Kasumi-1 (cell line): ENCODE measurements around the gene GMEB2.
"Not testable (repeated sequence)": the region's sequence is repeated elsewhere in the genome, so short reads cannot be mapped to it uniquely, and the experiment has no call there.

ENCODE experiments used
- DNase-seq, 2 experiments: peaks; one replicate each; lab custom pipeline; 2025; lab: John Stamatoyannopoulos, UW

The GMEB2 gene

DNA sequence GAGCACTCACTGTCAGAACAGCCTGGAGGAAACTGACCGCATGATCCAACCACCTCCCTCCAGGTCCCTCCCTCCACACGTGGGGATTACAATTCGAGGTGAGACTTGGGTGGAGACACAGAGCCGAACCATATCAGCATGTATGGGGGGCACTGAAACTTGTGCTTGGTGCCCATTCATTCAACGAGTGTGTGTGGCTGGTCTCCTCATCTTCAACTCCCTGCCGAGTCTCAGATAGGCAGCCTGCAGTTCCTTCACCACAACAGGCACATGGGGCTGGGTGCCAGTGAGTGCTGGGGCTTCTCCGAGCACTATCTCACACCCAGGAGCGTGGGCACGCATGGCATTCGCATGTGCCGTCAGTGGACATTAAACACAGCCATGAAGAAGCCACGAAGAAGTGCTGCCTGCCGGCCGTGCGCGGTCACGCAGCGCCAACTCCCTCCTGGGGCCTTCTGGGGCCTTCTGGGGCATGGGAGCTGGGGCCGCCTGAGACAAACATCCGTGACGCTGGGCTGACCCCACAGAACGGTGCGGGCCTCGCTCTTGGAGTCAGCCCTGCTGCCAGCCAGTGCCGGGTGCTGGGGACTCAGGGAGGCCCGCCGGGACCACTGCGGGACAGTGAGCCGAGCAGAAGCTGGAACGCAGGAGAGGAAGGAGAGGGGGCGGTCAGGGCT lies 30.5 kb upstream of the GMEB2 start:
- DNase-seq, result no peak

DNA sequence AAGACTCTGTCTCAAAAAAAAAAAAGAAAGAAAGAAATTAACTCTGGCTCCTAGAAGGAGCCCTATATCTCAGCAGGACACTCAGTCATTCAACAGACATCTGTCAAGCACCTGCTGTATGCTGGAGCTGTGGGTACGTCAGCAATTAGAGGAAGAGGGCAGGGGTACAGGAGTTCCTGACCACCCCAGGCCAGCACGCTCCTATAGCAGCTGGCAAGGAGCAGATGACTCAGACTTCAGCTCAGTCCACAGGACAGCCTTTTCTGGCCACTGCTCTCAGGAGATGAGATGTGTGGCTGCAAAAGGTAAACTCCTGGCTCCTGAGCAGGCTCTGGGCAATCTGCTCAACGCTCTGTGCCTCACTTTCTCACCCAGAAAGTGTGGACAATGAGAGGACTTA lies 29.6 kb upstream of the GMEB2 start:
- DNase-seq, result no peak

DNA sequence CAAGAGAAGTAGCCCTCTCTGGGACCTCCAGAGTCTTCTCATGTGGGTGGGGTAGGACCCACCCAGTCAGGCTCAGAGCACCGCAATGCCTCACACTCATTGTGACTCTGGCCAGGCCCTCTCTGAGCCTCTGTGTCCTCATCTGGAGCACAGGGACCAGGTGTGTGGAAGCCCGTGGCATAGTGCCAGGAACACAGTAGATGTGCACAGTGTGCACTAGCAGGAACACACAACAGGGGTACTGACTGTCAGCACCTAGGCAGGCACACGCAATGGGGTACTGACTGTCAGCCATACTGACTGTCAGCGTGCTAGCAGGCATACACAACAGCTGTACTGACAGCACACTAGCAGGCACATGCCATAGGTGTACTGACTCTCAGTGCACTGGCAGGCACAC lies 28.3 kb upstream of the GMEB2 start:
- DNase-seq, result no peak

DNA sequence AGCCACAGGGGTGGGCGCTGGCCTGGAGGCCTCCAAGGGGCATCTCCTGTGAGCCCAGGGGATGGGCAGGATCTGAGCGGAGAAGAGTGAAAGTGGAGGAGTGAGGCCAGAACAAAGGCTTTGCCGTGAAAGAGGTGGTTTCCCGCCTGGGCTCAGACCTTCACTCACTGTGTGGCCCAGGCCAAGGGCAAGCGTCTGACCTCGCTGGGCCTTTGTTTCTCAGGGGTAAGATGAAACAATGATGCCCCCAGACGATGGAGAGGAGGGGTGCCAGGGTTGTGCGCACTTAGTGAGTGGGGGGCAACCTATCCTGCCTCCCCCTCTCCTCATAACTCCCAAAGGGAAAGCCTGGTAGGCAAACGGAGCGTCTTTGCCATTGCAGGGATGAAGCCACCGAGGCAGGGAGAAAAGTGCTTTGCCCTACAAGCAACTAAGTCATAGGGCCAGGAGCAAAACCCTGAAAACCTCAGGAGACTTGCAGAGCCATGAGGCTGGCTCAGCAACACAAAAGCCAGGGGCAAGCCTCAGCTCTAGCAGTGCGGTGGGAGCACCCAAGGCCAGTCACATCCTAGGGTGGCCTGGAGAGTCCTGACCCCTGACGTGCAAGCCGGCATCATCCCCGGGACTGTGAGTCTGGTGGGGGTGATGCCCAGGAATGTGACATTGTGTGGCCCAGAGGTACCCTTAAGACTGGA lies 27.2 kb upstream of the GMEB2 start:
- no peak for DNase-seq

DNA sequence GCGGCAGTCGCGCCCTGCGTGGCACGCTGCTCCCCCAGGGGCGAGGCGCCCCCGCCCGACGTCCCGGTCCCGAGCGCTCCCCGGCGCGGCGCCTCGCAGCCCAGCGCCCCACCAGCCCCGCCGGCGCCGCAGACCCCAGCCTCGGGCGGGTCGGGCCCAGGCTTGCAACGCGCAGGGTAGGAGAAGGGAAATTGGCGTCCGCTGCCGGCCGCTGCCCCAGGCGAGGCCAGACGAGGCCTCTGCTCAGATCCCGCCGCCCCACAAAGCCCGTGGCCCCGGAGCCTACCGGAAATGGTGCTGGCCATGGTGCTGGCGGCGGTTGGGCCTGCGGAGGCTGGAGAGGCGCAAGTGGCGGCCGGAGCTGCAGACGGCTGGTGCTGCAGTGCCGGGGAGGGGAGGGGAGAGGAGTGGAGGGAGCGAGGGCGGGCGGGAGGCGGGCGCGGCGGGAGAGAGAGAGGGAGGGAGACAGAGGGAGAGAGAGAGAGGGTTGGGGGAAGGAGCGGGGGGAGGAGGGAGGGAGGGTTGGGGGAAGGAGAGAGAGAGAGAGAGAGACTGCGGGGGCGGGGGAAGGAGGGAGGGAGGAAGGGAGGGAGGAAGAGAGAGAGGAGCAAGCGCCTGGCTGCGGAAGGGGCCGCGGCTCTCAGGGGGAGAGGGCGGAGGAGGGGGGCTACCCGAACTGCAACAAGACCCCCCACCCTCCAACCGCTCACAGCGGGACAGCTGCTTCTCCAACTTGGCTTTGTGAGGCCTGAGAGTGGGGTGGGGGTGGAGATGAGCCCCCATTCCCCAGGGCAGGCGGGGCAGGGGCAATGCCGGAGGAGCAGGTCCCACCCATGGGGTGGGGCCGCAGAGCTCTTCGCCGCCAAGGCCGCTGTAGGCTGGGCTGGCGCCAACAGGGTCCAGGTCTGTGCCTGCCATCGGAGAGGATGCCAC lies 26.4 kb upstream of the GMEB2 start, which contains the start of gene STMN3:
Gene STMN3, minus strand, starts transcription at position 384 of the 933 bp plus-strand sequence. Its CDS starts 79 bp downstream, at position 305.
- DNase-seq, result peak; percentile 73 to 81

DNA sequence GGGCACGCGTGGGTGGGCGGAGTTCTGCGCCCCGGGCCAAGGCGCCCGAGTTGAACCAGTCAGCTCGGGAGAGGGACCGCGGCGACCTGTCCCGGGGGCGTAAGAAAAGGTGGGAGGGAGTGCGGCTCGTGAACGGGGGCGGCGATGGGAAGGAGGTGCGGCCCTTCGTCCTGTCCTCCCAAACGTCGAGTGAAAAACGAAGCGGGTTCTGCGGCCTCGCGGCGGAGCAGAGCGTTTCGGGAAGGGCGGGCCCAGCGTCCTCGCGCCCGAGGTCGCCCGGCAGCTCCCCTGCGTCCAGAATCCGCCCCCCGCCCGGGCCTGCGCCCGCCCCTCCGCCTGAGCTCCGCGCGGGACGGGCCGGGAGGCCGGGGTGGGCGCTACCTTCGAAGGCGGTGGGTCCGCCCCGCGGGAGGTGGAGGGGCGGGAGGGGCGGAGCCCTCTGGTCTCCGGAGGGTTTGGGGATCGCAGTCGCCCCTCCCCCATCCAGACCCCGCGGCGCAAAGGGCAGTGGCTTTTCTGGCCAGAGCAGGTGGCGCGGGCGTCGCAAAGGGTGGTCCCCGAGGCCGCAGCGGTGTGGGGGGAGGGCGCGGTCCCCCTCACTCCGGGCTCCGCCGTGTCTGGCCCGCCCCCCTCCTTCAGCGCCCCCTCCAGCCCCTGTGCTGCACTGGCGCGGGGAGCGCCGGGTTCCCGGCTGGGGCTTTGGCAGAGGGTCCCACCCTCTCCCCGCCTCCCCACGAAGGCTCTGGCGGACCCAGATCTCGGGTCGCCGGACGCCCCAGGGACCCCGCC lies 25.5 kb upstream of the GMEB2 start:
- peak in 1 of 2 experiments; percentile 8 for DNase-seq

DNA sequence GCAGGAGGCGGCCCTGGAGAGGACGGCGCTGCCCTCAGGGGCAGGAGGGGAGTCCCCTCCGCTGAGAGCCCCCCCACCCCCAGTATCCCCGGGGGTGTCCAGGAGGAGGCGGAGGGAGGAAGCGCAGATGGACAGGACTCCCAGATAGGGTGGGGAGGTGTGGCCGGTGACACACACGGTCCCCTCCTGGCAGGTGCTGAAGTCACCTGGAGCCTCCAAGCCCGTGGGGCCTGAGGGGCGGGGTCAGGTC lies 25.0 kb upstream of the GMEB2 start:
- no peak for DNase-seq

DNA sequence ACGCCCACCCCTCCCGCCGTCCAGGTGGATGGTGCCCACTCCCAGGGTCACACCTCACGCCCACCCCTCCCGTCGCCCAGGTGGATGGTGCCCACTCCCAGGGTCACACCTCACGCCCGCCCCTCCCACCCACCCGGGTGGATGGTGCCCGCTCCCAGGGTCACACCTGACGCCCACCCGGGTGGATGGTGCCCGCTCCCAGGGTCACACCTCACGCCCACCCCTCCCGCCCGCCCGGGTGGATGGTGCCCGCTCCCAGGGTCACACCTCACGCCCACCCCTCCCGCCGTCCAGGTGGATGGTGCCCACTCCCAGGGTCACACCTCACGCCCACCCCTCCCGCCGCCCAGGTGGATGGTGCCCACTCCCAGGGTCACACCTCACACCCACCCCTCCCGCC lies 23.6 kb upstream of the GMEB2 start:
- not testable (repeated sequence) for DNase-seq

DNA sequence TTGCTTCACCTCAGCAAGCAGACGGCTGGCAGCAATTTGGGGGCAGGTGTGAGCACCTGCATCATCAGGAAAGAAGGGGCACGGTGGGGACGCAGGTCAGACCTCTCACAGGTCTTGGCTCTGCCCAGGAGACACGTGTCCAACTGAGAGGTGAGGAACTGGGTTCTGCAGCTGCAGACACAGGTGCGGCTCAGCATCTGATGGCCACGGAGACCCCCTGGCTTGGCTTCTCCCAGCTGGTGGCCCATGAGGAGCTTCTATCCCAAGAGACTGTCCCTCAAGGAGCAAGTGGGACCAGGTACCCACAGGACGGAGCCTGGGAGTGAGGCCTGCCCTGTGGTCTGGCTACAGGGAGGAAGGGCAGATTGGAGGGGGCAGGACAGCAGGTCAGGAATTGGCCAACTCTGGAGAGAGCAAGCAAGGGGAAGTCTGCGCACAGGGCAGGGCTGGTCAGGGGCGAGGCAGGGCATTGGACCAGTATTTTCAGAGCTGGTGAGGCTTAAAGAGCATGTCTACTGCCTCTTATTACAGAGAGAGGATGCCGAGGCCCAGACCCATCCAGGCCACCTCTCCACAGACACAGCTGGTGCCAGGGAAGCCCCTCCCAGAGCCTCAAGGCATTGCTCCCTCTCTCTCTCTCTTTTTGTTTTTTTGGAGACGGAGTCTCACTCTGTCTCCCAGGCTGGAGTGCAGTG lies 22.1 kb upstream of the GMEB2 start:
- no peak for DNase-seq

DNA sequence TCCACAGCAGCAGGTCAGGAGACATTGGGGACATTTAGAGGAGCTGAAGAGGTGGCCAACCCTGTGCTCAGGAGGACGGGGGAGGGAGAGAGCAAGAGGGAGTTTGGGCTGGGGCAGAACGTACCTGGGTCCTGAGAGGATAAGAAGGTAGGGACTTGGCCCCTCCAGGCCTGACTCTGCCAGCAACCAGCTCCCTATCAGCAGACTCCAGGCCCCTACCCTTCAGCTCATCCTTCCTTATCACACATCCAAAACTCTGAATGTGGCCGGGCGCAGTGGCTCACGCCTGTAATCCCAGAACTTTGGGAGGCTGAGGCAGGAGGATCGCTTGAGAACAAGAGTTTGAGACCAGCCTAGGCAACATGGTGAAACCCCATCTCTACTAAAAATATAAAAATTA lies 21.3 kb upstream of the GMEB2 start:
- no peak for DNase-seq

DNA sequence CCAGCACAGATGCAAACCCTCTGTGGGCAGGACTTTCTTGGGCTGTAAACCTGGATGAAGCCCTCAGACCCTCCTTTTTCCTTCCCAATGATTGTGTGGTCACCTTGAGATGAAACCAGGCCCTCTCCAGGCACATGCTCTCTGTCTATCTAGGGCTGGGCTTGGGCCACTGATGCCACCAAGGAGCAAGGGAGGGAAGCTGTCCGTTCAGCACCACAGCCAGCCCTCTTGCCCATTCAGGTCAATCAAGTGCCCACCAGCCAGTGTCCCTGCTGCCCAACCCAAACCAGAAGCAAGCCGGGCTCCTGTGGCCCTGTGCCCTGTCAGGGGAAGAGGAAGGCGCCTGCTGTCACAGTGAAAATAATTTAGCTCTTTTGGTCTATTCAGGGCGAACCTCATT lies 18.3 kb upstream of the GMEB2 start:
- DNase-seq, result peak in 1 of 2 experiments; percentile 17

DNA sequence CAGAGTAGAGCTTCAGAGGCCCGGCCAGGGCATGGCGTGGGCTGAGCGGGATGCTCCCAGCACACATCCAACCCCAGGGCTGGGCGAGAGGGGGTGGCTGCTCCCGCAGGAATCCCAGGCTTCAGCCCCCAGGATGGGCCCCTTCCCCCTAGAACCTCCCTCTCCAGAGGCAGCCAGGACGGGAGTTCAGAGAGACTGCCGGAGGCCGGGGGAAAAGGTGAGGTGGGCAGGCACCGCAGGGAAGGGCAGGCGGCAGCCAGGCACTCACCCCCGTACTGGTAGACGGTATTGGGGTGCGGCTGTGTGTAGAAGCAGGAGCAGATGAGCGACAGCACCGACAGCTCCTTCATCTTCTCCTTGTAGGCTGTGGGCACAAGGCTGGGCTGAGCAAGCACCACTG lies 17.0 kb upstream of the GMEB2 start:
- DNase-seq, result no peak

DNA sequence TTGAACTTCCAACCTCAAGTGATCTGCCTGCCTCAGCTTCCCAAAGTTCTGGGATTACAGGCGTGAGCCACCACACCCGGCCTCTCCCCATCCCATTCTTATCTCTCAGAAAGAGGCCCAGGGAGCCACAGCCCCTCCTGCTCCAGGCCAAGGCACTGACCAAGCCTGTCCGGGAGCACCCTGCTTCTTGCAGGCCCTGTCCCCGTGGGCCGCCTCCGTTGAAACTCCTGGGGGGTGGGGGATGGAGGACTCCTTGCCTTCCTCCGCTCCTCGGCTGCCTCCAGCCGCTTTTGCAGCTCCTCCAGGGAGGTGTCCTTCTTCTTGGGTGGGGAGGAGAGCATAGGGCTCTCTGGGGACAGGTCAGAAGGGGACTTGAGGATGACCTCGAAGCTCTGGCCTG lies 16.6 kb upstream of the GMEB2 start:
- DNase-seq, result no peak

DNA sequence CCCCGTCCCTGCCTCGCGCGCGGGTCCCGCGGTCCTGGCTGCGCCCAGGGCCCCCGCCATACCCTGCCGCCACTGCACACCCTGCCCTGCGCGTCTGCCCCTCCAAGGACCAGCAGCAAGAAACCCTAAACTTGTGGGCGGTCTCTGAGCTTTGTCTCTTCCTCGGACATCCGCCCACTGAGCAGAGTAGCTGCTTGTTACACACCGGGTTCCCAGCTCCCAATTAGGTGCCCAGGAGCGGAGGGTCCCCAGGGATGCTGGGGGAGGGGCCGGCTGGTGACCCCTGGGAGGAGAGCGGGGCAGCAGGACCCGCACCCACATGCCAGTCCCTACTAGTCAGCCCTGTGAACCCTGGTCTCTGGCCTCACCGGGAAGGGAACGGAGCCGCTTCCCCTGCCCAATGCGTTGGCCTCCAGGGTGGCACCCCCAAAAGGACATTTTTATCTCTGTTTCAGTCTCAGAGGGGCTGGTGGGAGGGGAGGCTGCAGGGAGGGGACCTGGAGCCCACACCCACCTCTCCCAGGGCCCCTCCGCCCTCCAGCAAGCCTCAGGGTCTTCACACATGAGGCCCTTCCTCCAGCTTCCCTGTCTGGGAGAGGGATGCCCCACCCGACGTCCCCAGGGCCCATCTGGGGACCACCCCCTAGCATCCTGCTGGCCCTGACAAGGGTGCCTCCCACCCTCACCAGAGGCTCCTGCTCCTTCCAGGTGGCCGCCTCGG lies 15.8 kb upstream of the GMEB2 start:
- DNase-seq, result no peak

DNA sequence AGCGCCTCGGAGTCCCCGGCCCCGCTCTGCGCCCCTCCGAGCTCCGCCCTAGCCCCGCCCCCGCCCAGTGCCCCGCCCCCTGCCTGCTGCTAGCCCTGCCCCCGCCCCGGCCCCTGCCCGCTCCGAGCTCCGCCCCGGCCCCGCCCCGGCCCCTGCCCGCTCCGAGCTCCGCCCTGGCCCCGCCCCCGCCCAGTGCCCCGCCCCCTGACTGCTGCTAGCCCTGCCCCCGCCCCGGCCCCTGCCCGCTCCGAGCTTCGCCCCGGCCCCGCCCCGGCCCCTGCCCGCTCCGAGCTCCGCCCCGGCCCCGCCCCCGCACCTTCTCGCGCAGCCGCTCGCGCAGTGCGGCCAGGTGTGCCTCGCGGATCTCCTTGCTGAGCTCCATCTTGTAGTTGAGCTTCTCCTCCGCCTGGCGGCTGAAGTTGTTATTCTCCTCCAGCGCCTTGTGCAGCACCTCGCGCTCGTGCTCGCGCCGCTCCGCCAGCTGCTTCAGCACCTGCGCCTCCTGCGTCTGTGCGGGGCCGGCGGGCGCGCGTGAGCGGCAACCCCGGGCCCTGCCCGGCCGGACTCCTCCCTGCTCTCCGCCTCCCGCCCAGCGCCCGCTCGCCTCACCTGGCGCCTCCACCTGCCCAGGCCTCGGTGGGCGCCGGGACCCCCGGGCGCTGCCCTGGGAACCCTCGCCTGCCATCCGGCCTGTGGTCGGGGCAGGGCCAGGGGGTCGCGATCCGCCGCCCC lies 15.1 kb upstream of the GMEB2 start:
- DNase-seq, result peak; percentile 27 to 36

DNA sequence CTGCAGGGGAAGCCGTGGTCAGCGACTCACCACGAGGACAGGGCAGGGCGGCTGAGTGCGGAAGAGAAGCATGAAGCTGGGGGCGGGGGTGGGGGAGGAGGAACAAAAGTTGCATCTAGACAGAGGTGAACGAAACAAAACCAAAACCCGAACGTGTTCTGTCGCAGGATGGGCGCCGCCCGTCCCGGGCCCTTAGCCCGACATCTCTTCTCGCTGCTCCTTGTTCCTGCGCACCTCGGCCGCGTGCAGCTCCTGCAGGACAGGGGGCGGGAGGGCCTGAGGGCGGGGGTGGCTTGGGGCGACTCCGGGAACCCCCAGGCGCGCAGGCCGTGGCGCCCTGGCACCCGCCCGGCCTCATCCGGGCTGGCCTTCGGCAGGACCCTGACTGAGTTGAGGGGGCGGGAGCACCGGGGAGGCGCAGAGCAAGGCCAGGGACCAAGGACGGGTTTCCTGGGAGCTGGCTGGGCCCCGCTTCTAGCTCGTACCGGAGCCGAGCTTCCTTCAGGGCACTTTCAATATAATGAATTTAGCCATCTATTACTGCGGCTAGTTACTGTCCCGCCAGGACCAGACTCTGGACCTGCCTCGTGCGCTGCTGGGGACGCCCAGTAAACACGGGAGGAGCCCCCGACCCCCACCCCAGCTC lies 14.4 kb upstream of the GMEB2 start:
- DNase-seq, result peak in 1 of 2 experiments; percentile 27

DNA sequence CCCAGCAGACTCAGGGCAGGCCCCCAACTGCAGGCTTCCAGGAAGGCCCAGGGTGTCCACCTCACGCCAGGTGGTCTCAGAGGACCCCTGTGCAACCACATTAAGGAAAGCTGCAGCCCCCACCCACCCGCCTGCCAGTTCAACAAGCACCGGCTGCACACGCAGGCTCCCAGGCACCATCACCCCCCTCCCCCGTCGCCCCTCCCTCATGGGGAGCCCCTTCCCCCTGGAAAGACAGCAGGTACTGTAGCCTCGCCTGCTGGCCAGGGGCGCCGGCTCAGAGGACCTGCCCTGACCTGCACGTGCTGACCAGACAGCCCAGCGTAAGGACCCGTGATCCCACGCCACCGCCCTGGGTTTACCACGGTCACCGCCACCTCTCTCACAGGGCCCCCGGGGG lies 13.8 kb upstream of the GMEB2 start:
- DNase-seq, result not testable (repeated sequence)

DNA sequence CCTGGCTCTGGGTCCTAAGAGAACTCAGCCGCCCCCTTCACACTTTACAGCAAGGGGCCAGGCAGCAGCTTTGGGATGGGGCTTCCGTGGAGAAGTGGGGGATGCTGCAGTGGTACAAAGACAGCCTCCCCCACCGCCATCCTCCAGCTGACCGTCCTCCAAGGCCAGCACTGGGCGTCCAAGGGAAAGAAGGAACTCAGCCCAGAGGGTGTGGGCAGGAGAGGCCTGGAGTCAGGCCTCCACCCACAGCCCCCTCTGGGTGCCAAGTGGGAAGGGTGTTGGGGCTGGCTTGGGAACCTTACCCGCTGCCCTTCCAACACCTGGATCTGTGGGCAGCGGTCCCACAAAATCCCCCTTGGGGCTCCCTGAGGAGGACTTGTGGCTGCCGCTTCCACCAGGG lies 13.2 kb upstream of the GMEB2 start:
- DNase-seq, result no peak

DNA sequence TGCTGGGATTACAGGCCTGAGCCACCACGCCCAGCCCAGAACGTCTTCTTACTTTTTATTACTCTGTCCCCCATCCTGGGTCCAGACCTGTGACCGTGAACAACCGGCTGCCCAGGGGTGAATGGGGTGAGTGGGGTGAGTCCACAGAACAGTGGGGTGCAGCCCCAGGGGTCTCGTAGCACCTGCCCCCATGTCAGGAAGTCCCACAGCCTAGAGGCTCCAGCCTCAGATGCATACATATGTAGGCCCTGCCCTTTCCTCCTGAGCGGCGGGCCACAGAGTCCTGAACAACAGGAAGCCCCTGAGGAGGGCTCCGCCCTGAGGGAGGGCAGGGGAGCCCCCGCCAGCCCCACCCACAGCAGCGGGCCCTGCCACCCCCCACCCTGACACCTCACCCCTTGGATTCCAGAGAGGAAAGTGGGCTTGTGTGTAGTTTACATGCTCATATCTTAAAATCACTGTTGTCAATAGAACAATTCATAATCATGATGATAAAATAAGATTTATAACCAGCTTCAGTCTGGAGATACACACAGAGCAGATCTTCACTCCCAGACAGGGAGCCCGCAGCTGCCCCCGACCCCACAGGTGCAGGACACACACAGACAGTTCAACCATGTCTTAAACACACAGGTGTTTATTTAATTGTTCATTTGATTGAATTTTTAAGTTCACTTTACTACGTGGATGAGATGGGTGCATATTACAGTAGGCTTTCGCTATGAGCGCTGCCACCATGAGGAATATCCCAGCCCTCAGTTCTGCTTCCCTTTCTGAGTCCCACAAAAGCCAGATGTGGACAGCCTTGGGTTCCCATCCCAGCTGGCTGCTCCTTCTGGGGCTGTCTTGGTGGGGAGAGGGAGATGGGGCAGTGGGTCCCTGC lies 12.4 kb upstream of the GMEB2 start:
- no peak for DNase-seq
